Prostate gland (tissue), 2 donors: ENCODE measurements around the gene PDE4D.

Experiments
- POLR2A ChIP-seq: fragments of 450-650 bp; IDR thresholded peaks from one replicate; pipeline ENCODE4 v1.6.1; 2016; ENCODE audit warnings: antibody characterized with exemption, mild to moderate bottlenecking
- POLR2AphosphoS5 ChIP-seq: sonication (generic); formaldehyde crosslinking; IDR thresholded peaks from one replicate; pipeline ENCODE4 v1.6.1; 2017; ENCODE audit warnings: antibody characterized with exemption
- TF ChIP-seq, protein P1 (sequence below), 4 experiments: fragments of 200-600 bp in 2 of 4; fragments of 450-650 bp in 2 of 4; sonication (generic) in 2 of 4; IDR thresholded peaks; 1 replicate in 3 of 4; 2 replicates in 1 of 4; pipeline ENCODE4 v1.5.1; 2016 to 2019; ENCODE audit warnings: antibody characterized with exemption in 4 of 4, mild to moderate bottlenecking in 2 of 4, moderate library complexity in 2 of 4

DNA sequence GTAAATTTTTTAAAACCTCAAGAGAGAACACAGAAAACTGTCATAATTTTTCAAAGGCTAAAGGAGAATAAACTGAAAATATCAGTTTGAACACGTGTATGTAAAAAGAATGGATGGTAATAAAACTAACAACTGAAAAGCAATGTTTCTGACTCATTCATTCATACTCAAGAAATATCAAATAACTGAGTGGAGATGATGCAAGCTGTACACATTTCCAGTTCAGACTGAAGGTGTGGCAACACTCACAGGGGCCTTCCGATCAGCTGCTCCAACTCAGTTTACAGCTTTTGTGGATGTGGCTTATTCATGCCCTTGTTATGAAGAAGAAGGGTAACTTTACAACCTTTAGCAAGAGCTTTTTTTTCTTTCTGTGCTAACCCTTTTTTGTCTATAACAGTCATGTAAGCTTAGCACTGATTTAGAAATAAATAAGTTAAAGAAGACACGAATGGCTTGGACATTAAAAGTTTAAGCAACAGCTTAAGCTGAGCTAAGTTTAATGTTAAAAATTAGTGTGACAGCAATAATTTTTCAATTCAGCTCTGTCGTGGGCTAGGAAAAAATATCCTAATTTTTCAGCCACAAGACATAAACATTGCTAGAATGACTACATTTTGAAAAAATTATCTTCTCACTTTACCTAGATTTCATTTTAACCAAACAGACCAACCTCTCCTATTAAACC, 857.1 kb downstream of the PDE4D start:
- TF ChIP-seq, protein P1, sequence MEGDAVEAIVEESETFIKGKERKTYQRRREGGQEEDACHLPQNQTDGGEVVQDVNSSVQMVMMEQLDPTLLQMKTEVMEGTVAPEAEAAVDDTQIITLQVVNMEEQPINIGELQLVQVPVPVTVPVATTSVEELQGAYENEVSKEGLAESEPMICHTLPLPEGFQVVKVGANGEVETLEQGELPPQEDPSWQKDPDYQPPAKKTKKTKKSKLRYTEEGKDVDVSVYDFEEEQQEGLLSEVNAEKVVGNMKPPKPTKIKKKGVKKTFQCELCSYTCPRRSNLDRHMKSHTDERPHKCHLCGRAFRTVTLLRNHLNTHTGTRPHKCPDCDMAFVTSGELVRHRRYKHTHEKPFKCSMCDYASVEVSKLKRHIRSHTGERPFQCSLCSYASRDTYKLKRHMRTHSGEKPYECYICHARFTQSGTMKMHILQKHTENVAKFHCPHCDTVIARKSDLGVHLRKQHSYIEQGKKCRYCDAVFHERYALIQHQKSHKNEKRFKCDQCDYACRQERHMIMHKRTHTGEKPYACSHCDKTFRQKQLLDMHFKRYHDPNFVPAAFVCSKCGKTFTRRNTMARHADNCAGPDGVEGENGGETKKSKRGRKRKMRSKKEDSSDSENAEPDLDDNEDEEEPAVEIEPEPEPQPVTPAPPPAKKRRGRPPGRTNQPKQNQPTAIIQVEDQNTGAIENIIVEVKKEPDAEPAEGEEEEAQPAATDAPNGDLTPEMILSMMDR (IDR thresholded peaks at IDR 0.05): no peak
- TF ChIP-seq POLR2A (no peak), POLR2AphosphoS5 (peak; percentile 79)
